ENCODE data around the gene SNX30.

The SNX30 gene

GRCh38 chr9:112751056-112751795 lies 666 bp downstream of the SNX30 start (continued):
- TF ChIP-seq KLF8 (tag by site-specific recombination; IDR thresholded peaks at IDR 0.05) (peak; percentile 50; the same call in 1 of the 2 replicates), ZNF354C (tag by site-specific recombination; IDR thresholded peaks at IDR 0.05; ENCODE audit: borderline replicate concordance, low read depth) (no peak), INSM2 (tag by site-specific recombination; IDR thresholded peaks at IDR 0.05) (no peak), ZNF311 (tag by site-specific recombination; IDR thresholded peaks at IDR 0.05; ENCODE audit: borderline replicate concordance) (no peak), AEBP2 (tag by site-specific recombination; IDR thresholded peaks at IDR 0.05; ENCODE audit: borderline replicate concordance) (no peak), ZNF623 (tag by site-specific recombination; IDR thresholded peaks at IDR 0.05) (no peak), ZNF394 (tag by site-specific recombination; IDR thresholded peaks at IDR 0.05; ENCODE audit: borderline replicate concordance) (no peak), TSHZ1 (tag by site-specific recombination; IDR thresholded peaks at IDR 0.05; ENCODE audit: borderline replicate concordance) (no peak), ZNF366 (tag by site-specific recombination; conservative IDR thresholded peaks at IDR 0.05) (no peak), ELK4 (IDR thresholded peaks at IDR 0.05; ENCODE audit: borderline replicate concordance, low read depth, low read length) (no peak), ZSCAN16 (tag by site-specific recombination; IDR thresholded peaks at IDR 0.05) (no peak), ZNF830 (tag by site-specific recombination; IDR thresholded peaks at IDR 0.05; ENCODE audit: low read depth) (no peak), ZNF274 (IDR thresholded peaks at IDR 0.05; ENCODE audit: low read length) (no peak), ZNF274 (tag by site-specific recombination; IDR thresholded peaks at IDR 0.05; ENCODE audit: borderline replicate concordance) (no peak), ZNF324 (tag by site-specific recombination; IDR thresholded peaks at IDR 0.05) (no peak), GFI1B (tag by site-specific recombination; IDR thresholded peaks at IDR 0.05) (no peak), ZNF2 (tag by site-specific recombination; IDR thresholded peaks at IDR 0.05) (no peak), OSR2 (tag by site-specific recombination; IDR thresholded peaks at IDR 0.05) (no peak), ZXDB (tag by site-specific recombination; IDR thresholded peaks at IDR 0.05) (0 out of 2 replicates have a peak, but pooled peaks have one; percentile 24), SETDB1 (IDR thresholded peaks at IDR 0.05; ENCODE audit: insufficient read length, low read length) (no peak), ZNF792 (tag by site-specific recombination; IDR thresholded peaks at IDR 0.05) (no peak), ZNF654 (tag by site-specific recombination; IDR thresholded peaks at IDR 0.05; ENCODE audit: low read depth) (no peak), ZBTB17 (tag by site-specific recombination; IDR thresholded peaks at IDR 0.05) (peak; percentile 67), ZNF558 (tag by site-specific recombination; IDR thresholded peaks at IDR 0.05) (no peak), ZNF747 (tag by site-specific recombination; IDR thresholded peaks at IDR 0.05) (no peak), KLF7 (tag by site-specific recombination; IDR thresholded peaks at IDR 0.05; ENCODE audit: borderline replicate concordance) (no peak)
- TF ChIP-seq, protein P1, sequence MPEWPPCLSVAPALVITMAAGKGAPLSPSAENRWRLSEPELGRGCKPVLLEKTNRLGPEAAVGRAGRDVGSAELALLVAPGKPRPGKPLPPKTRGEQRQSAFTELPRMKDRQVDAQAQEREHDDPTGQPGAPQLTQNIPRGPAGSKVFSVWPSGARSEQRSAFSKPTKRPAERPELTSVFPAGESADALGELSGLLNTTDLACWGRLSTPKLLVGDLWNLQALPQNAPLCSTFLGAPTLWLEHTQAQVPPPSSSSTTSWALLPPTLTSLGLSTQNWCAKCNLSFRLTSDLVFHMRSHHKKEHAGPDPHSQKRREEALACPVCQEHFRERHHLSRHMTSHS (tag by site-specific recombination; IDR thresholded peaks at IDR 0.05): no peak
- TF ChIP-seq, protein P2, sequence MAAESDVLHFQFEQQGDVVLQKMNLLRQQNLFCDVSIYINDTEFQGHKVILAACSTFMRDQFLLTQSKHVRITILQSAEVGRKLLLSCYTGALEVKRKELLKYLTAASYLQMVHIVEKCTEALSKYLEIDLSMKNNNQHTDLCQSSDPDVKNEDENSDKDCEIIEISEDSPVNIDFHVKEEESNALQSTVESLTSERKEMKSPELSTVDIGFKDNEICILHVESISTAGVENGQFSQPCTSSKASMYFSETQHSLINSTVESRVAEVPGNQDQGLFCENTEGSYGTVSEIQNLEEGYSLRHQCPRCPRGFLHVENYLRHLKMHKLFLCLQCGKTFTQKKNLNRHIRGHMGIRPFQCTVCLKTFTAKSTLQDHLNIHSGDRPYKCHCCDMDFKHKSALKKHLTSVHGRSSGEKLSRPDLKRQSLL (tag by site-specific recombination; IDR thresholded peaks at IDR 0.05): no peak
- TF ChIP-seq, protein P3, sequence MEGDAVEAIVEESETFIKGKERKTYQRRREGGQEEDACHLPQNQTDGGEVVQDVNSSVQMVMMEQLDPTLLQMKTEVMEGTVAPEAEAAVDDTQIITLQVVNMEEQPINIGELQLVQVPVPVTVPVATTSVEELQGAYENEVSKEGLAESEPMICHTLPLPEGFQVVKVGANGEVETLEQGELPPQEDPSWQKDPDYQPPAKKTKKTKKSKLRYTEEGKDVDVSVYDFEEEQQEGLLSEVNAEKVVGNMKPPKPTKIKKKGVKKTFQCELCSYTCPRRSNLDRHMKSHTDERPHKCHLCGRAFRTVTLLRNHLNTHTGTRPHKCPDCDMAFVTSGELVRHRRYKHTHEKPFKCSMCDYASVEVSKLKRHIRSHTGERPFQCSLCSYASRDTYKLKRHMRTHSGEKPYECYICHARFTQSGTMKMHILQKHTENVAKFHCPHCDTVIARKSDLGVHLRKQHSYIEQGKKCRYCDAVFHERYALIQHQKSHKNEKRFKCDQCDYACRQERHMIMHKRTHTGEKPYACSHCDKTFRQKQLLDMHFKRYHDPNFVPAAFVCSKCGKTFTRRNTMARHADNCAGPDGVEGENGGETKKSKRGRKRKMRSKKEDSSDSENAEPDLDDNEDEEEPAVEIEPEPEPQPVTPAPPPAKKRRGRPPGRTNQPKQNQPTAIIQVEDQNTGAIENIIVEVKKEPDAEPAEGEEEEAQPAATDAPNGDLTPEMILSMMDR (tag by site-specific recombination; IDR thresholded peaks at IDR 0.05): no peak

Data from HEK293 (cell line).